ENCODE results near the gene LGR6. TPM values are rescaled to one million over a fixed set of nuclear protein-coding genes. Genes with fewer than 3 reads are reported as not detected.

Gene LGR6
- total RNA-seq, 4 donors from 2014 or later, result 0.53 to 3.3 (median 2.3) TPM

GRCh38 chr1:202201971-202202370 is 8.4 kb downstream of the LGR6 start:
- no peak overlapping the region for H3K4me3 ChIP-seq
- H3K36me3 ChIP-seq, result no peaks in the 10 kb centered on the region
- DNase-seq, result no peak
- peaks cover 0 to 18% (median 0%) of the 10 kb centered on the region in 4 donors for H3K4me1 ChIP-seq
- no peaks in the 10 kb centered on the region for H3K9me3 ChIP-seq
- H3K27ac ChIP-seq, result no peak overlapping the region
- H3K27me3 ChIP-seq, result no peaks in the 10 kb centered on the region
- no peak for TF ChIP-seq POLR2A (IDR thresholded peaks at IDR 0.05)
- TF ChIP-seq CTCF (IDR thresholded peaks at IDR 0.05), result no peak

GRCh38 chr1:202202500-202203168 is 9.0 kb downstream of the LGR6 start:
- Histone ChIP-seq H3K27me3 (no peaks in the 10 kb centered on the region), H3K4me1 (peaks cover 0 to 18% (median 0%) of the 10 kb centered on the region in 4 donors), H3K36me3 (no peaks in the 10 kb centered on the region), H3K4me3 (no peak overlapping the region), H3K27ac (no peak overlapping the region), H3K9me3 (no peaks in the 10 kb centered on the region)
- no peak for DNase-seq
- TF ChIP-seq POLR2A (IDR thresholded peaks at IDR 0.05) (no peak), CTCF (IDR thresholded peaks at IDR 0.05) (no peak)

GRCh38 chr1:202203238-202204039 is 9.8 kb downstream of the LGR6 start:
- no peaks in the 10 kb centered on the region for H3K9me3 ChIP-seq
- TF ChIP-seq CTCF (IDR thresholded peaks at IDR 0.05) (no peak), POLR2A (IDR thresholded peaks at IDR 0.05) (no peak)
- peaks cover 0 to 18% (median 0%) of the 10 kb centered on the region in 4 donors for H3K4me1 ChIP-seq
- no peaks in the 10 kb centered on the region for H3K36me3 ChIP-seq
- H3K27ac ChIP-seq, result peak overlapping the region in 1 of 4 donors; percentile 13
- peak in 1 of 3 donors; percentile 20 for DNase-seq
- no peaks in the 10 kb centered on the region for H3K27me3 ChIP-seq
- no peak overlapping the region for H3K4me3 ChIP-seq

- H3K4me1 ChIP-seq, result peaks cover 0 to 18% (median 0%) of the 10 kb centered on the region in 4 donors
- DNase-seq, result no peak
- no peaks in the 10 kb centered on the region for H3K9me3 ChIP-seq
- H3K27ac ChIP-seq, result no peak overlapping the region
- no peaks in the 10 kb centered on the region for H3K27me3 ChIP-seq
- H3K36me3 ChIP-seq, result no peaks in the 10 kb centered on the region
- TF ChIP-seq POLR2A (IDR thresholded peaks at IDR 0.05) (no peak), CTCF (IDR thresholded peaks at IDR 0.05) (no peak)
- no peak overlapping the region for H3K4me3 ChIP-seq
These were observed 10.5 kb downstream of the LGR6 start for GRCh38 chr1:202204065-202204464.

GRCh38 chr1:202205523-202206190 is 12.1 kb downstream of the LGR6 start:
- Histone ChIP-seq H3K4me1 (peaks cover 0 to 2% (median 0%) of the 10 kb centered on the region in 4 donors), H3K27ac (no peak overlapping the region), H3K9me3 (no peaks in the 10 kb centered on the region), H3K4me3 (no peak overlapping the region), H3K36me3 (no peaks in the 10 kb centered on the region), H3K27me3 (no peaks in the 10 kb centered on the region)
- TF ChIP-seq POLR2A (IDR thresholded peaks at IDR 0.05) (no peak), CTCF (IDR thresholded peaks at IDR 0.05) (no peak)
- DNase-seq, result no peak

All from Peyer's patch (tissue), 4 donors.